H9 (cell line): ENCODE measurements around the gene C6orf120. TPM values are rescaled to one million over a fixed set of nuclear protein-coding genes. Genes with fewer than 3 reads are reported as not detected.

Experiments
- DNase-seq: peaks from one replicate; pipeline ENCODE4 v3.0.0-alpha.2; 2017
- H2AFZ ChIP-seq: one replicate; pipeline ENCODE4 v1.6.1; 2013; ENCODE audit warnings: mild to moderate bottlenecking, low read length, control low read depth, moderate library complexity
- H2AK5ac ChIP-seq: 2 replicates; pipeline ENCODE4 v1.6.1; 2013; ENCODE audit warnings: low read length, control low read depth, mixed read lengths; ENCODE audit not compliant: insufficient read length
- H2BK120ac ChIP-seq: one replicate; pipeline ENCODE4 v1.6.1; 2013; ENCODE audit warnings: low read depth, mild to moderate bottlenecking, low read length, control low read depth, inconsistent platforms; ENCODE audit not compliant: poor library complexity, severe bottlenecking
- H2BK12ac ChIP-seq: 2 replicates; pipeline ENCODE4 v1.6.1; 2013; ENCODE audit warnings: low read length, control low read depth, mixed read lengths, low read depth; ENCODE audit not compliant: insufficient read length
- H2BK15ac ChIP-seq: 2 replicates; pipeline ENCODE4 v1.6.1; 2013; ENCODE audit warnings: low read depth, low read length, control low read depth
- H2BK20ac ChIP-seq: one replicate; pipeline ENCODE4 v1.6.1; 2013; ENCODE audit warnings: low read depth, mild to moderate bottlenecking, low read length, control low read depth, inconsistent platforms; ENCODE audit not compliant: poor library complexity, severe bottlenecking
- H2BK5ac ChIP-seq: 2 replicates; pipeline ENCODE4 v1.6.1; 2013; ENCODE audit warnings: low read length, control low read depth, mixed read lengths; ENCODE audit not compliant: insufficient read length
- H3K14ac ChIP-seq: 2 replicates; pipeline ENCODE4 v1.6.1; 2013; ENCODE audit warnings: low read length, control low read depth; ENCODE audit not compliant: insufficient read depth
- H3K18ac ChIP-seq: 2 replicates; pipeline ENCODE4 v1.6.1; 2013; ENCODE audit warnings: low read depth, mild to moderate bottlenecking, mixed read lengths, low read length, control low read depth; ENCODE audit not compliant: insufficient read length
- H3K23ac ChIP-seq: 2 replicates; pipeline ENCODE4 v1.6.1; 2013; ENCODE audit warnings: low read length, control low read depth, mixed read lengths, low read depth; ENCODE audit not compliant: insufficient read length
- H3K23me2 ChIP-seq: 2 replicates; pipeline ENCODE4 v1.6.1; 2013; ENCODE audit warnings: low read depth, mild to moderate bottlenecking, mixed read lengths, low read length, control low read depth; ENCODE audit not compliant: insufficient read length, poor library complexity, severe bottlenecking
- H3K27ac ChIP-seq: 2 replicates; pipeline ENCODE4 v1.5.1; 2013; ENCODE audit warnings: low read length, control low read depth, mixed read lengths, low read depth; ENCODE audit not compliant: insufficient read length
- H3K27me3 ChIP-seq: 2 replicates; pipeline ENCODE4 v1.6.1; 2013; ENCODE audit warnings: low read length, control low read depth, inconsistent platforms; ENCODE audit not compliant: insufficient read depth
- H3K4ac ChIP-seq: 2 replicates; pipeline ENCODE4 v1.6.1; 2013; ENCODE audit warnings: low read depth, mild to moderate bottlenecking, control low read depth, inconsistent platforms, low read length, moderate library complexity
- H3K4me1 ChIP-seq: 2 replicates; pipeline ENCODE4 v1.6.1; 2013; ENCODE audit warnings: low read length, control low read depth, inconsistent platforms; ENCODE audit not compliant: insufficient read depth
- H3K4me2 ChIP-seq: 2 replicates; pipeline ENCODE4 v1.6.1; 2013; ENCODE audit warnings: low read length, control low read depth, mixed read lengths; ENCODE audit not compliant: insufficient read length, insufficient read depth
- H3K56ac ChIP-seq: 2 replicates; pipeline ENCODE4 v1.6.1; 2013; ENCODE audit warnings: low read depth, mild to moderate bottlenecking, mixed read lengths, low read length, control low read depth; ENCODE audit not compliant: insufficient read length
- H3K79me1 ChIP-seq: 2 replicates; pipeline ENCODE4 v1.6.1; 2013; ENCODE audit warnings: low read depth, mild to moderate bottlenecking, moderate library complexity, low read length, control low read depth, inconsistent platforms; ENCODE audit not compliant: insufficient read depth, poor library complexity, severe bottlenecking
- H3K79me2 ChIP-seq: 2 replicates; pipeline ENCODE4 v1.6.1; 2013; ENCODE audit warnings: low read length, control low read depth, inconsistent platforms; ENCODE audit not compliant: insufficient read depth
- H3K9ac ChIP-seq: 2 replicates; pipeline ENCODE4 v1.6.1; 2013; ENCODE audit warnings: low read length, control low read depth, mixed read lengths; ENCODE audit not compliant: insufficient read length; ENCODE audit errors: extremely low read depth
- H3K9me3 ChIP-seq: one replicate; pipeline ENCODE4 v1.6.1; 2013; ENCODE audit warnings: low read depth, low read length, inconsistent platforms; ENCODE audit not compliant: control insufficient read depth
- H3T11ph ChIP-seq: one replicate; pipeline ENCODE4 v1.6.1; 2013; ENCODE audit warnings: mild to moderate bottlenecking, low read length, control low read depth, inconsistent platforms
- H4K20me1 ChIP-seq: one replicate; pipeline ENCODE4 v1.6.1; 2013; ENCODE audit not compliant: control insufficient read depth, insufficient read length, insufficient read depth
- H4K5ac ChIP-seq: 2 replicates; pipeline ENCODE4 v1.6.1; 2013; ENCODE audit warnings: low read depth, mild to moderate bottlenecking, mixed read lengths, low read length, control low read depth; ENCODE audit not compliant: insufficient read length
- H4K8ac ChIP-seq: replicated peaks from 2 replicates; pipeline ENCODE4 v1.6.1; 2013; ENCODE audit warnings: low read length, control low read depth, mixed read lengths, low read depth; ENCODE audit not compliant: insufficient read length
- H4K91ac ChIP-seq: 2 replicates; pipeline ENCODE4 v1.6.1; 2013; ENCODE audit warnings: low read depth, mild to moderate bottlenecking, moderate library complexity, mixed read lengths, low read length, control low read depth; ENCODE audit not compliant: insufficient read length
- H3K27ac Mint-ChIP-seq, 3 experiments: 2 replicates in 2 of 3; 3 replicates in 1 of 3; pipeline ENCODE4 v1.8.0; 2020 to 2021; ENCODE audit warnings: mixed read lengths in 3 of 3, mild to moderate bottlenecking in 1 of 3, moderate library complexity in 1 of 3
- H3K27me3 Mint-ChIP-seq: 2 replicates; pipeline ENCODE4 v1.8.0; 2021; ENCODE audit warnings: low read depth, mild to moderate bottlenecking, moderate library complexity, mixed read lengths
- H3K36me3 Mint-ChIP-seq, 3 experiments: 2 replicates in 2 of 3; 3 replicates in 1 of 3; pipeline ENCODE4 v1.8.0; 2020 to 2021; ENCODE audit warnings: low read depth in 3 of 3, mixed read lengths in 3 of 3; ENCODE audit not compliant: insufficient read depth in 1 of 3
- H3K4me1 Mint-ChIP-seq, 2 experiments: 2 replicates each; pipeline ENCODE4 v1.8.0; 2020; ENCODE audit warnings: mixed read lengths in 2 of 2
- H3K4me3 Mint-ChIP-seq, 2 experiments: 2 replicates in 1 of 2; 3 replicates in 1 of 2; pipeline ENCODE4 v1.8.0; 2020 to 2021; ENCODE audit warnings: mild to moderate bottlenecking in 2 of 2, mixed read lengths in 2 of 2, moderate library complexity in 1 of 2
- H3K9me3 Mint-ChIP-seq, 2 experiments: 2 replicates in 1 of 2; 3 replicates in 1 of 2; pipeline ENCODE4 v1.8.0; 2020; ENCODE audit warnings: mild to moderate bottlenecking in 2 of 2, mixed read lengths in 2 of 2, moderate library complexity in 1 of 2
- total RNA-seq: library from RNA; stranded (reverse); gene quantifications from 2 replicates; pipeline ENCODE4 v1.2.1, GENCODE V29; 2021
- TF ChIP-seq, protein P1 (sequence below): fragments of 200-600 bp; sonication (generic); conservative IDR thresholded peaks from 3 replicates; pipeline ENCODE4 v1.8.0; 2021; ENCODE audit warnings: antibody characterized with exemption, mild to moderate bottlenecking

Gene C6orf120
- total RNA-seq, 1 experiment from 2014 or later, result 23.2 TPM

DNA sequence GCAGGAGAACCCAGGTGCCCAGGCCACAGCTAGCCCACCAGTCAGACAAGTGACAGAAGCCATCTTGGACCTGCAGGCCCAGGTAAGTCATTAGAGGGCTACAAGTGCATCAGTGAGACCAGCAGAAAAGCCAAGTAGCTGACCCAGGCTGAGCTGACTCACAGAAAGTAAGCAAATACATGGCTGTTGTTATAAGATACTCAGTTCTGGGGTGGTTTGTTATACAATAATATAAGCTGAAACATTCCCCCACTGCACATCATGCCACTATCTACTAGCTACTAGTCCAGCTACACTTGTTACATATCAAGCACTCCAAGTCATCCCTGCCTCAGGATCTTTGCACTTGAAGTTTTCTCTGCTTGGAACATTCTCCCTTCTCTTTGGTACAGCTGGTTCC lies 39.4 kb downstream of the C6orf120 start:
- no peaks in the 10 kb centered on the region for H4K20me1 ChIP-seq
- TF ChIP-seq, protein P1, sequence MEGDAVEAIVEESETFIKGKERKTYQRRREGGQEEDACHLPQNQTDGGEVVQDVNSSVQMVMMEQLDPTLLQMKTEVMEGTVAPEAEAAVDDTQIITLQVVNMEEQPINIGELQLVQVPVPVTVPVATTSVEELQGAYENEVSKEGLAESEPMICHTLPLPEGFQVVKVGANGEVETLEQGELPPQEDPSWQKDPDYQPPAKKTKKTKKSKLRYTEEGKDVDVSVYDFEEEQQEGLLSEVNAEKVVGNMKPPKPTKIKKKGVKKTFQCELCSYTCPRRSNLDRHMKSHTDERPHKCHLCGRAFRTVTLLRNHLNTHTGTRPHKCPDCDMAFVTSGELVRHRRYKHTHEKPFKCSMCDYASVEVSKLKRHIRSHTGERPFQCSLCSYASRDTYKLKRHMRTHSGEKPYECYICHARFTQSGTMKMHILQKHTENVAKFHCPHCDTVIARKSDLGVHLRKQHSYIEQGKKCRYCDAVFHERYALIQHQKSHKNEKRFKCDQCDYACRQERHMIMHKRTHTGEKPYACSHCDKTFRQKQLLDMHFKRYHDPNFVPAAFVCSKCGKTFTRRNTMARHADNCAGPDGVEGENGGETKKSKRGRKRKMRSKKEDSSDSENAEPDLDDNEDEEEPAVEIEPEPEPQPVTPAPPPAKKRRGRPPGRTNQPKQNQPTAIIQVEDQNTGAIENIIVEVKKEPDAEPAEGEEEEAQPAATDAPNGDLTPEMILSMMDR, result no peak
- no peak overlapping the region for H3K14ac ChIP-seq
- H2AK5ac ChIP-seq, result no peak overlapping the region
- H3K4ac ChIP-seq, result no peak overlapping the region
- H3K23me2 ChIP-seq, result no peaks in the 10 kb centered on the region
- no peak overlapping the region for H4K5ac ChIP-seq
- no peaks in the 10 kb centered on the region for H3K79me2 ChIP-seq
- Mint-ChIP-seq H3K9me3 (peaks cover 0 to 4% of the 10 kb centered on the region in 2 experiments; a peak in 1 of 5 replicates), H3K27me3 (peaks cover 6% of the 10 kb centered on the region), H3K4me3 (no peak overlapping the region), H3K4me1 (peaks cover 3 to 5% of the 10 kb centered on the region in 2 experiments; a peak in 1 of 4 replicates), H3K27ac (no peak overlapping the region), H3K36me3 (no peaks in the 10 kb centered on the region)
- H2BK20ac ChIP-seq, result no peak overlapping the region
- no peak overlapping the region for H3K27ac ChIP-seq
- no peak overlapping the region for H2BK120ac ChIP-seq
- no peak overlapping the region for H2BK12ac ChIP-seq
- H3K27me3 ChIP-seq, result no peaks in the 10 kb centered on the region
- H3K79me1 ChIP-seq, result no peaks in the 10 kb centered on the region
- H3K4me1 ChIP-seq, result no peaks in the 10 kb centered on the region
- no peak overlapping the region for H3K56ac ChIP-seq
- no peak overlapping the region for H4K8ac ChIP-seq
- no peak overlapping the region for H3K23ac ChIP-seq
- H3K4me2 ChIP-seq, result no peak overlapping the region
- H2BK5ac ChIP-seq, result no peak overlapping the region
- no peak overlapping the region for H4K91ac ChIP-seq
- H3K9me3 ChIP-seq, result no peaks in the 10 kb centered on the region
- H3K18ac ChIP-seq, result no peak overlapping the region
- no peak overlapping the region for H3K9ac ChIP-seq
- DNase-seq, result no peak
- H3T11ph ChIP-seq, result no peak overlapping the region
- H2AFZ ChIP-seq, result no peak overlapping the region
- H2BK15ac ChIP-seq, result no peak overlapping the region
